PC-3 (cell line): ENCODE results near the gene NOL4L. TPM values are rescaled to one million over a fixed set of nuclear protein-coding genes. Genes with fewer than 3 reads are reported as not detected.

Source experiments
- ATAC-seq: fragments of 200-7000 bp; cut with Tn5 transposase; 2 replicates; pipeline ENCODE4 v1.9.1; 2020; ENCODE audit warnings: mild to moderate bottlenecking, moderate library complexity
- BruUV-seq: library from RNA; stranded (reverse); fragments of 400-500 nt; replicated peaks from 2 replicates; lab custom pipeline; 2021; lab: Mats Ljungman, UMichigan
- CTCF ChIA-PET: fragments of 300-600 bp; sonication (Branson Sonifier 250); formaldehyde crosslinking; loops from one replicate; lab custom pipeline; 2022; ENCODE audit warnings: antibody characterized with exemption; lab: Charles Lee
- POLR2A ChIA-PET: fragments of 300-600 bp; sonication (Branson Sonifier 250); formaldehyde crosslinking; loops from one replicate; lab custom pipeline; 2022; ENCODE audit warnings: antibody characterized with exemption; ENCODE audit not compliant: unreplicated experiment; lab: Charles Lee
- DNase-seq: peaks from one replicate; pipeline ENCODE4 v3.0.0-alpha.2; 2015
- H2AFZ ChIP-seq: fragments of 300-600 bp; sonication (generic); 2 replicates; pipeline ENCODE4 v1.6.0; 2016; ENCODE audit warnings: antibody characterized with exemption, low read length
- H3F3A ChIP-seq: fragments of 300-600 bp; sonication (generic); one replicate; pipeline ENCODE4 v1.6.0; 2017; ENCODE audit warnings: antibody characterized with exemption, low read length, control low read depth, mild to moderate bottlenecking; ENCODE audit not compliant: unreplicated experiment
- H3K27ac ChIP-seq: fragments of 300-600 bp; sonication (generic); 2 replicates; pipeline ENCODE4 v1.5.1; 2016; ENCODE audit warnings: mild to moderate bottlenecking, low read length
- H3K27me3 ChIP-seq: fragments of 300-600 bp; sonication (generic); 2 replicates; pipeline ENCODE4 v1.6.1; 2016; ENCODE audit warnings: low read length, mixed read lengths
- H3K36me3 ChIP-seq: fragments of 300-600 bp; sonication (generic); 2 replicates; pipeline ENCODE4 v1.6.1; 2016; ENCODE audit warnings: low read depth, mixed run types, low read length, mixed read lengths
- H3K4me1 ChIP-seq: fragments of 300-600 bp; sonication (generic); 2 replicates; pipeline ENCODE4 v1.5.1; 2016; ENCODE audit warnings: low read length; ENCODE audit not compliant: insufficient read depth
- H3K4me2 ChIP-seq: fragments of 300-600 bp; sonication (generic); 2 replicates; pipeline ENCODE4 v1.6.0; 2016; ENCODE audit warnings: low read length
- H3K4me3 ChIP-seq: fragments of 300-600 bp; sonication (generic); 2 replicates; pipeline ENCODE4 v1.5.1; 2016; ENCODE audit warnings: mild to moderate bottlenecking, low read length, mixed read lengths
- H3K79me2 ChIP-seq: fragments of 300-600 bp; sonication (generic); 2 replicates; pipeline ENCODE4 v1.6.1; 2017; ENCODE audit warnings: low read length, mixed read lengths
- H3K9ac ChIP-seq: fragments of 300-600 bp; sonication (generic); 2 replicates; pipeline ENCODE4 v1.6.0; 2016; ENCODE audit warnings: mild to moderate bottlenecking, low read length
- H3K9me2 ChIP-seq: fragments of 300-600 bp; sonication (generic); replicated peaks from 2 replicates; pipeline ENCODE4 v1.6.1; 2016; ENCODE audit warnings: mixed run types, low read length, mixed read lengths
- H3K9me3 ChIP-seq: fragments of 300-600 bp; sonication (generic); 2 replicates; pipeline ENCODE4 v1.6.1; 2016; ENCODE audit warnings: low read length, mixed read lengths
- H4K20me1 ChIP-seq: fragments of 300-600 bp; sonication (generic); 2 replicates; pipeline ENCODE4 v1.6.1; 2016; ENCODE audit warnings: low read length, mixed read lengths
- CTCF ChIP-seq: fragments of 300-600 bp; sonication (generic); conservative IDR thresholded peaks from 2 replicates; pipeline ENCODE4 v1.5.1; 2017; ENCODE audit warnings: antibody characterized with exemption, low read depth, mild to moderate bottlenecking, low read length
- EZH2 ChIP-seq: fragments of 300-600 bp; sonication (generic); IDR thresholded peaks from one replicate; pipeline ENCODE4 v1.6.1; 2017; ENCODE audit warnings: antibody characterized with exemption, mild to moderate bottlenecking, low read length; ENCODE audit not compliant: unreplicated experiment
- EZH2phosphoT487 ChIP-seq: fragments of 300-600 bp; sonication (generic); IDR thresholded peaks from 2 replicates; pipeline ENCODE4 v1.6.1; 2018; ENCODE audit warnings: mild to moderate bottlenecking, antibody characterized with exemption, low read length, borderline replicate concordance
- intact Hi-C: fragments of 100-400 bp; cut with micrococcal nuclease; formaldehyde crosslinking; loops from 2 replicates; pipeline ENCODE4 v1.9.0; 2023
- total RNA-seq: library from RNA; depleted of rRNA; stranded (reverse); fragments of >200 nt; gene quantifications from 2 replicates; pipeline ENCODE4 v1.2.3, GENCODE V29; 2014

Gene NOL4L
- total RNA-seq, 1 experiment from 2014 or later = 7.3 TPM

- H4K20me1 ChIP-seq = no peaks in the 10 kb centered on the region
- no peak overlapping the region for H3K9ac ChIP-seq
- H3K79me2 ChIP-seq = no peaks in the 10 kb centered on the region
- H3F3A ChIP-seq = no peaks in the 10 kb centered on the region
- no peak overlapping the region for H2AFZ ChIP-seq
- H3K4me3 ChIP-seq = no peak overlapping the region
- no peaks in the 10 kb centered on the region for H3K9me2 ChIP-seq
- CTCF ChIA-PET = no interaction called here
- TF ChIP-seq EZH2phosphoT487 (no peak), EZH2 (no peak), CTCF (no peak)
- H3K36me3 ChIP-seq = no peaks in the 10 kb centered on the region
- BruUV-seq = no TSS peak
- H3K4me1 ChIP-seq = no peaks in the 10 kb centered on the region
- ATAC-seq (no peak), DNase-seq (no peak)
- H3K27ac ChIP-seq = no peak overlapping the region
- intact Hi-C loops = no loop called here
- no peaks in the 10 kb centered on the region for H3K9me3 ChIP-seq
- peaks cover 14% of the 10 kb centered on the region; the same call in 1 of the 2 replicates for H3K27me3 ChIP-seq
- H3K4me2 ChIP-seq = no peak overlapping the region
- POLR2A ChIA-PET = no interaction called here
Measured at GRCh38 chr20:32608664-32609015, 23.5 kb upstream of the NOL4L start.

GRCh38 chr20:32607727-32608663 lies 22.9 kb upstream of the NOL4L start:
- no peak for DNase-seq
- peaks cover 14% of the 10 kb centered on the region; the same call in 1 of the 2 replicates for H3K27me3 ChIP-seq
- H3F3A ChIP-seq = no peaks in the 10 kb centered on the region
- ATAC-seq = no peak
- BruUV-seq = no TSS peak
- H2AFZ ChIP-seq = no peak overlapping the region
- no peaks in the 10 kb centered on the region for H3K36me3 ChIP-seq
- no peak overlapping the region for H3K9ac ChIP-seq
- no peaks in the 10 kb centered on the region for H3K9me3 ChIP-seq
- no peaks in the 10 kb centered on the region for H3K4me1 ChIP-seq
- intact Hi-C loops = no loop called here
- H3K4me2 ChIP-seq = no peak overlapping the region
- no peak overlapping the region for H3K27ac ChIP-seq
- no peaks in the 10 kb centered on the region for H3K79me2 ChIP-seq
- no peaks in the 10 kb centered on the region for H4K20me1 ChIP-seq
- ChIA-PET CTCF (interaction anchor here (0.5 kb wide), 1 partner anchor 223 kb away, joined by 3 read pairs; no protein-coding TSS in a partner anchor), POLR2A (no interaction called here)
- no peak for TF ChIP-seq EZH2phosphoT487
- no peaks in the 10 kb centered on the region for H3K9me2 ChIP-seq
- no peak overlapping the region for H3K4me3 ChIP-seq

- no peaks in the 10 kb centered on the region for H3K9me2 ChIP-seq
- no peak overlapping the region for H3K4me2 ChIP-seq
- no peak for TF ChIP-seq EZH2
- no peak for TF ChIP-seq CTCF
- no peak for TF ChIP-seq EZH2phosphoT487
- DNase-seq (no peak), ATAC-seq (no peak)
- H3K4me1 ChIP-seq = no peaks in the 10 kb centered on the region
- CTCF ChIA-PET = interaction anchor here (0.5 kb wide), 1 partner anchor 222 kb away, joined by 3 read pairs; no protein-coding TSS in a partner anchor
- no peaks in the 10 kb centered on the region for H3K36me3 ChIP-seq
- intact Hi-C loops = no loop called here
- no peak overlapping the region for H3K27ac ChIP-seq
- H3K9ac ChIP-seq = no peak overlapping the region
- peaks cover 14% of the 10 kb centered on the region; the same call in 1 of the 2 replicates for H3K27me3 ChIP-seq
- no peak overlapping the region for H3K4me3 ChIP-seq
- no peaks in the 10 kb centered on the region for H3K9me3 ChIP-seq
- no peak overlapping the region for H2AFZ ChIP-seq
- H3F3A ChIP-seq = no peaks in the 10 kb centered on the region
- H4K20me1 ChIP-seq = no peaks in the 10 kb centered on the region
- no TSS peak for BruUV-seq
- POLR2A ChIA-PET = no interaction called here
- H3K79me2 ChIP-seq = no peaks in the 10 kb centered on the region
Measured at GRCh38 chr20:32607324-32607723, 22.2 kb upstream of the NOL4L start.
